T-helper 22 cell (primary cell): Measurements from ENCODE around the gene DAB2IP.

Experiments used
- DNase-seq: peaks from one replicate; pipeline ENCODE4 v3.0.0-alpha.2; 2020; ENCODE audit warnings: low read depth

DAB2IP gene

GRCh38 chr9:121744687-121745395 lies 93.4 kb downstream of the DAB2IP start:
- no peak for DNase-seq

- no peak for DNase-seq
Measured at GRCh38 chr9:121745396-121745695, 93.9 kb downstream of the DAB2IP start.

- no peak for DNase-seq
Measured at GRCh38 chr9:121746411-121746810, 95.0 kb downstream of the DAB2IP start.

GRCh38 chr9:121746866-121747265 lies 95.4 kb downstream of the DAB2IP start:
- DNase-seq: no peak

GRCh38 chr9:121748074-121748473 lies 96.6 kb downstream of the DAB2IP start:
- DNase-seq: no peak

GRCh38 chr9:121748727-121749423 lies 97.4 kb downstream of the DAB2IP start:
- no peak for DNase-seq

- no peak for DNase-seq
Measured at GRCh38 chr9:121749614-121750013, 98.2 kb downstream of the DAB2IP start.

DNA sequence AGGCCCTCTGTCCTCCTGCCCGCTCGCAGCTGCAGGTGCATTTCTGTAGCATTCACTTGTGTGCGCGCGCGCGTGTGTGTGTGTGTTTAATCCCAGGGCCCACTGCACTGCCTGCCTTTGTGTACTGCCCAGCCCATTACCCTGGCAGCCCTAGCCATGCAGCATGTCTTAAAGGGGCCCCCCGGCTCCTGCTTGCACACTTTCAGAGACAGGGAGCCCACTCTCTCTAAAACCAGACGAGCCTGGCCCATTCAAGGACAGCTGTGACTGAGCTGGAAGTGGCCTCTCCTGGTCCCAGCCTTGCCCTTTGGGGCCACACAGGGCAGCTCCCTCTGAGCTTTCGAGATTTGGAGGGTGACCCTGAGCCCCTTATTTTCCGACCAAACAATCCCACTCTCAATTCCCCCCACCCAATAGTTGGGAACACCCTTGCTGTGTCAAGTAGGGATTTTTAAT lies 98.9 kb downstream of the DAB2IP start:
- DNase-seq: no peak

GRCh38 chr9:121750715-121751623 lies 99.5 kb downstream of the DAB2IP start:
- no peak for DNase-seq

- DNase-seq: no peak
Measured at GRCh38 chr9:121751686-121752445, 100.4 kb downstream of the DAB2IP start.

DNA sequence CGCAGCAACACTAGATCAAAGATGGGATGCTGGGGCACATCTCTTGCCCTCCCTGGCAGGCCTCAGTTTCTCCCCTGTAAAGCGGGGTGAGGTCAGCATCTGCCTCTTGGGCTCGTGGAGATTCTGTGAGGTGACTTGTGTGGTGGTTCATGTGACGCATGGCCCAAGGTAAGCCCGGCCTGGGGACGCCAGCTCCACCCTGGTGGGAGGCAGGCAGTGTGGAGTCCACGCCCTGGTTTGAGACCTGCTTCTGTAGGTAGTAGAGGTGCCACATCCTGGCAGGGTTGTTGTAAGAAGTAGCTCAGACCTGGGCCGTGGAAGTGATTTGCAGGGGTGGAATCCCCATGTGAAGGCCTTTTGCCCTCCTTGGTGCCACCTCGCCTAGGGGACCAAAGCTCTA lies 101.5 kb downstream of the DAB2IP start:
- DNase-seq: no peak

DNA sequence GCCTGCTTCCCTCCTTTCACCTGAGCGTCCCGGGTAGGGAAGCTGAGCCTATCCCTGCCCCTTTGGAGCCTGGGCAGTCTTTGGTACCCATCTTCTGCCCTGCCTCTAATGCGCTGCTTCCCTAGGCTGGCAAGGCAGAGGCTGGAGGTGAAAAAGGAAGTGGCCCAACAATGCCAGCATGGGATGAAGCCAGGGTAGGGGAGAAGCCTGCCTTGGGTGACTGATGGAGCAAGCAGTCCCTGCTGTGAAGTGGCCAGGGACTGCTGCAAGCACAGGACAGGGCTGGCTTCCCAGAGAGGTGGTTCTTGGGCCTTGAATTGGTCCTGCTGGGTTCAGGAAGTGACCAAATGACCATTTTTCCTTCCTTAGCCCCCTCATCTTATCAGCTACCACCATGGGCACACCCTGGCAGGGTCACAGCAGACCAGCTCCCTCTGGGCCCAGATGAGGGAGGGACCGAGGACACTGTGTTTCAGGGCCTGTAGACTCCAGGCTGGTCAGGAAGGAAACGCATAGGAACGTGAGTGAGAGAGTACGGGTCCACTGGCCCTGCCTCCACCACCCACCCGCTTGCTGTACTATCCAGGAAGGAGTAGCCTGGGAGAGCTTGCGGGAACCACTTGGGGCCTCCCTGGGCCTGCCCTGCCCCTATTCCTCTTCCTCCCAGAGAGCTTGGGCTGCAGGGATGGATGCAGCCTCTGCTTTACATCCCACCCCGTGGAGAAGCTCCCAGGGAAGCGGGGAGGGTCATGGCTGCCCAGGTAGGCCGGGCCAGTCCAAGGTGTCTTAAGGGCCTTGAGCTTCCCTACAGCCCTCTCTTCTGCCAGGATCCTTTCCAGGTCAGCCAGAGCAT lies 102.6 kb downstream of the DAB2IP start:
- DNase-seq: no peak

DNA sequence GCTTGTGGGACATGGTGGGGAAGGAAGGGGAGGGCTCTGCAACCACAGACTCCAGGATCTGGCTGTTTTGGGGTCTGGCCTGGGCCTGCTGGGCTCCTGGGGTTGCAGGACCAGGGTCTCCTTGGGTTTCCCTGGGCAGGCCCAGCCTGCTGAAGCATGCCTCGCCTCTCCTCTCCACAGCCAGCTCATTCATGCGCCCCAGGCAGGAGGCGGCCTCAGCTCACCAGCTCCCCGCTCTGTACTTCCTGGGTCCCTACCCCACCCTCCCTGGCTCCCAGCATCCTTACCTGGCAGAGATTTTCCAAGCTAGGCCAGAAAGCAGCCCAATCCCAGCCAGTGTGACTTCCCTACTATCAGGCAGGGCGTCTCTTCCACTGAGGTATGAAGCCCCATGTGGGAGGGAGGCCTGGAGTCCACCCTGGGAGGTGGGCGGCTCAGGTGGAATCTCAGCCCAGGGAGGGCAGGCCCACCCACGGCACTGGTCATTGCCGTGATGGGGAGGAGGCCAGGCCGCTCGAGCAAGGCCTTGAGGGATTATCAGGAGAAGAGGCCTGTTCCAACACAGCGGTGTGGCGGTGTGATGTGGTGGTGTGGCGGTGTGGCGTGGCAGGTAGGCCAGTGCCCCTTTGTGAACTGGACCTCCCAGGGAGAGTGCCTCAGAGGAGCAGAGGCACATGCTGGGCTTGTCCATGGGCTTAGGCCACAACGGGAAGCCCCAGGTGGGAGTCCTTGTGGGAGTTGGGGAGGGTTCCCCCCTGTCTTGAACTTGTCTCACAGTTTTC lies 103.4 kb downstream of the DAB2IP start:
- no peak for DNase-seq

GRCh38 chr9:121755581-121755980 lies 104.1 kb downstream of the DAB2IP start:
- DNase-seq: no peak

GRCh38 chr9:121756474-121757280 lies 105.2 kb downstream of the DAB2IP start:
- DNase-seq: no peak

GRCh38 chr9:121757281-121757585 lies 105.8 kb downstream of the DAB2IP start:
- no peak for DNase-seq

GRCh38 chr9:121758693-121759092 lies 107.3 kb downstream of the DAB2IP start:
- no peak for DNase-seq

GRCh38 chr9:121759996-121760395 lies 108.6 kb downstream of the DAB2IP start:
- DNase-seq: no peak

GRCh38 chr9:121760571-121760970 lies 109.1 kb downstream of the DAB2IP start:
- DNase-seq: no peak

DNA sequence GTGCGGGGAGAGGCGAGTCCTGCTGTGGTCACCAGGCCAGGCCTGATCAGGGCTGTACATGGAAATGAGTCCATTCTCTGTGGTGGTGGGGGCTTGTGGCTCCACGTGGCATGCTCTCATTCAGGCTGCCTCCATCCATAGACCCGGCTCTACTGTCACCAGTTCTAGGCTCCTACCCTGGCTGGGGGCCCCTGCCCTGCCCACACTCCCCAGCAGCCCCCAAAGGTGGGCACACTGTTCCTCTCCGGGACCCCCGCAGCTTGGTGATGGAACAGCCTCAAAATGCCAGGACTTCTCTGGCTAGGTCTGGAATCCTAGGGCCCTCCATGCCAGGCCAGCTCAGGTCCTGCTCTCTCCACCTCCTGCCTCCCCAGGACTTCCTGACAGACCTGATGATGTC lies 111.7 kb downstream of the DAB2IP start:
- DNase-seq: no peak
